Fibroblast of villous mesenchyme (primary cell): ENCODE results near the gene CBLB. TPM values are rescaled to one million over a fixed set of nuclear protein-coding genes. Genes with fewer than 3 reads are reported as not detected.

Experiments
- DNase-seq: peaks from one replicate; pipeline ENCODE4 v3.0.0-alpha.2; 2010; ENCODE audit warnings: low read depth
- H3K4me3 ChIP-seq: 2 replicates; pipeline ENCODE4 v1.5.1; 2011; ENCODE audit warnings: low read depth, mild to moderate bottlenecking, low read length
- CTCF ChIP-seq: IDR thresholded peaks from 2 replicates; pipeline ENCODE4 v1.5.1; 2012; ENCODE audit warnings: low read depth, mild to moderate bottlenecking, low read length; ENCODE audit not compliant: insufficient read depth
- total RNA-seq: library from RNA; depleted of rRNA; stranded (reverse); fragments of >200 nt; gene quantifications from 2 replicates; pipeline ENCODE4 v1.2.3, GENCODE V29; 2012

The CBLB gene
- total RNA-seq, result 39.0 and 40.6 TPM in 2 replicates

- TF ChIP-seq CTCF, result no peak
- peak within 1 kb of the TSS; percentile 73 for H3K4me3 ChIP-seq
- peak; percentile 97 for DNase-seq
Measured at GRCh38 chr3:105868742-105869530, at the start of gene CBLB. TSS of gene CBLB (minus strand) at chr3:105869012. CDS start at chr3:105867577, 1,435 bp downstream.

- no peak for DNase-seq
- TF ChIP-seq CTCF, result no peak
- no peak overlapping the region for H3K4me3 ChIP-seq
Measured at GRCh38 chr3:105916767-105917166, 48.0 kb upstream of the CBLB start.

GRCh38 chr3:105915524-105915923 is 46.7 kb upstream of the CBLB start:
- DNase-seq, result no peak
- TF ChIP-seq CTCF, result no peak
- no peak overlapping the region for H3K4me3 ChIP-seq

- H3K4me3 ChIP-seq, result no peak overlapping the region
- TF ChIP-seq CTCF, result no peak
- DNase-seq, result no peak
Measured at GRCh38 chr3:105913616-105914015, 44.8 kb upstream of the CBLB start.

GRCh38 chr3:105912891-105913290 is 44.1 kb upstream of the CBLB start:
- no peak for DNase-seq
- no peak overlapping the region for H3K4me3 ChIP-seq
- TF ChIP-seq CTCF, result no peak

- H3K4me3 ChIP-seq, result no peak overlapping the region
- no peak for DNase-seq
- no peak for TF ChIP-seq CTCF
Measured at GRCh38 chr3:105911496-105911895, 42.7 kb upstream of the CBLB start.

GRCh38 chr3:105907777-105908176 is 39.0 kb upstream of the CBLB start:
- no peak overlapping the region for H3K4me3 ChIP-seq
- DNase-seq, result peak; percentile 30
- no peak for TF ChIP-seq CTCF
